WTC11 (cell line): ENCODE results near the gene SH3BP2. TPM values are rescaled to one million over a fixed set of nuclear protein-coding genes. Genes with fewer than 3 reads are reported as not detected.
A peak's percentile ranks its signal among the peaks of the same experiment; 100 is the strongest.

Experiments used
- ATAC-seq: fragments of 200-7000 bp; cut with Tn5 transposase; 2 replicates; pipeline ENCODE4 v1.10.0; 2021; ENCODE audit warnings: mild to moderate bottlenecking, moderate library complexity
- CTCF ChIA-PET: fragments of 300-600 bp; sonication (Branson Sonifier 250); formaldehyde crosslinking; loops from one replicate; lab custom pipeline; 2021; ENCODE audit warnings: antibody characterized with exemption; lab: Charles Lee
- POLR2A ChIA-PET: fragments of 350-600 bp; sonication (Branson Sonifier 250); formaldehyde crosslinking; loops from one replicate; lab custom pipeline; 2021; ENCODE audit warnings: antibody characterized with exemption; lab: Charles Lee
- DNase-seq: peaks from one replicate; pipeline ENCODE4 v3.0.0; 2021; ENCODE audit warnings: low spot score
- H3K27ac Mint-ChIP-seq: 2 replicates; pipeline ENCODE4 v1.8.0; 2021; ENCODE audit warnings: mixed read lengths
- H3K27me3 Mint-ChIP-seq: 2 replicates; pipeline ENCODE4 v1.8.0; 2021; ENCODE audit warnings: low read depth, mild to moderate bottlenecking, moderate library complexity, mixed read lengths
- H3K36me3 Mint-ChIP-seq: 2 replicates; pipeline ENCODE4 v1.8.0; 2021; ENCODE audit warnings: mixed read lengths
- H3K4me1 Mint-ChIP-seq: 2 replicates; pipeline ENCODE4 v1.8.0; 2022; ENCODE audit warnings: mixed read lengths
- H3K4me3 Mint-ChIP-seq: 2 replicates; pipeline ENCODE4 v1.8.0; 2021; ENCODE audit warnings: mild to moderate bottlenecking, moderate library complexity, mixed read lengths
- H3K9me3 Mint-ChIP-seq: 2 replicates; pipeline ENCODE4 v1.8.0; 2021; ENCODE audit warnings: mixed read lengths
- AFF4 ChIP-seq: sonication (generic); formaldehyde crosslinking; IDR thresholded peaks from 2 replicates; pipeline ENCODE4 v1.8.1; 2023; ENCODE audit warnings: mild to moderate bottlenecking, missing genetic modification reagents, borderline replicate concordance
- AR ChIP-seq: fragments of 250-450 bp; sonication (Bioruptor Pico); IDR thresholded peaks from 2 replicates; pipeline ENCODE4 v1.9.0; 2021; ENCODE audit warnings: mild to moderate bottlenecking
- CDX4 ChIP-seq: fragments of 250-450 bp; sonication (Bioruptor Pico); IDR thresholded peaks from 2 replicates; pipeline ENCODE4 v1.9.0; 2021; ENCODE audit warnings: moderate library complexity, mild to moderate bottlenecking, inconsistent platforms, borderline replicate concordance
- CREB1 ChIP-seq: sonication (generic); formaldehyde crosslinking; IDR thresholded peaks from 2 replicates; pipeline ENCODE4 v1.8.0; 2023; ENCODE audit warnings: mild to moderate bottlenecking, missing genetic modification reagents
- ETV6 ChIP-seq: sonication (generic); formaldehyde crosslinking; IDR thresholded peaks from 2 replicates; pipeline ENCODE4 v1.8.1; 2022; ENCODE audit warnings: mild to moderate bottlenecking, missing genetic modification reagents
- FOXK1 ChIP-seq: sonication (generic); formaldehyde crosslinking; IDR thresholded peaks from 2 replicates; pipeline ENCODE4 v1.8.0; 2022; ENCODE audit warnings: mild to moderate bottlenecking, moderate library complexity, missing genetic modification reagents
- HMGA2 ChIP-seq: fragments of 250-450 bp; sonication (Bioruptor Pico); IDR thresholded peaks from 2 replicates; pipeline ENCODE4 v1.4.0; 2021; ENCODE audit warnings: mild to moderate bottlenecking, moderate library complexity
- IRF2 ChIP-seq: sonication (generic); formaldehyde crosslinking; IDR thresholded peaks from 2 replicates; pipeline ENCODE4 v1.8.0; 2022; ENCODE audit warnings: low read depth, missing genetic modification reagents, borderline replicate concordance
- JUN ChIP-seq: sonication (generic); formaldehyde crosslinking; IDR thresholded peaks from 2 replicates; pipeline ENCODE4 v1.8.0; 2023; ENCODE audit warnings: mild to moderate bottlenecking, missing genetic modification reagents
- NFYB ChIP-seq: sonication (generic); formaldehyde crosslinking; conservative IDR thresholded peaks from 2 replicates; pipeline ENCODE4 v1.8.0; 2022; ENCODE audit warnings: low read depth, missing genetic modification reagents
- TCF7 ChIP-seq: sonication (generic); formaldehyde crosslinking; IDR thresholded peaks from 2 replicates; pipeline ENCODE4 v1.8.0; 2022; ENCODE audit warnings: mild to moderate bottlenecking, low read depth, missing genetic modification reagents, moderate library complexity
- TP53 ChIP-seq: sonication (generic); formaldehyde crosslinking; IDR thresholded peaks from 2 replicates; pipeline ENCODE4 v1.8.1; 2023; ENCODE audit warnings: mild to moderate bottlenecking, missing genetic modification reagents
- ZMAT4 ChIP-seq: fragments of 250-450 bp; sonication (Bioruptor Pico); IDR thresholded peaks from 2 replicates; pipeline ENCODE4 v1.9.0; 2021; ENCODE audit warnings: mild to moderate bottlenecking
- ZNF121 ChIP-seq: sonication (generic); formaldehyde crosslinking; IDR thresholded peaks from 2 replicates; pipeline ENCODE4 v1.8.0; 2023; ENCODE audit warnings: missing genetic modification reagents
- ZNF232 ChIP-seq: sonication (generic); formaldehyde crosslinking; IDR thresholded peaks from 2 replicates; pipeline ENCODE4 v1.8.0; 2022; ENCODE audit warnings: mild to moderate bottlenecking, missing genetic modification reagents
- ZNF263 ChIP-seq: sonication (generic); formaldehyde crosslinking; IDR thresholded peaks from 2 replicates; pipeline ENCODE4 v1.8.1; 2022; ENCODE audit warnings: low read depth, mild to moderate bottlenecking, moderate library complexity, missing genetic modification reagents
- ZNF425 ChIP-seq: fragments of 250-450 bp; sonication (Bioruptor Pico); conservative IDR thresholded peaks from 2 replicates; pipeline ENCODE4 v1.9.0; 2021; ENCODE audit warnings: mild to moderate bottlenecking
- ZNF512 ChIP-seq: sonication (generic); formaldehyde crosslinking; IDR thresholded peaks from 2 replicates; pipeline ENCODE4 v1.8.1; 2022; ENCODE audit warnings: missing genetic modification reagents, borderline replicate concordance
- ZNF532 ChIP-seq: fragments of 250-450 bp; sonication (Bioruptor Pico); IDR thresholded peaks from 2 replicates; pipeline ENCODE4 v1.9.0; 2021; ENCODE audit warnings: mild to moderate bottlenecking, borderline replicate concordance
- total RNA-seq: library from RNA; stranded (reverse); gene quantifications from 3 replicates; pipeline ENCODE4 v1.2.3, GENCODE V29; 2021

The SH3BP2 gene
- total RNA-seq, 1 experiment from 2014 or later, result 49.1 TPM

GRCh38 chr4:2790583-2791517 lies 2.0 kb upstream of the SH3BP2 start:
- Mint-ChIP-seq H3K9me3 (no peaks in the 10 kb centered on the region), H3K4me1 (peaks cover 18% of the 10 kb centered on the region), H3K27ac (no peak overlapping the region), H3K36me3 (no peaks in the 10 kb centered on the region), H3K27me3 (peaks cover 21% of the 10 kb centered on the region), H3K4me3 (no peak overlapping the region)
- peak; percentile 13 for DNase-seq
- CTCF ChIA-PET, result no interaction called here
- ATAC-seq, result no peak
- POLR2A ChIA-PET, result interaction anchor here (1.3 kb wide), 1 partner anchor 34 kb away, joined by 3 read pairs; no protein-coding TSS in a partner anchor
- TF ChIP-seq ZNF512 (CRISPR knock-in tag) (no peak), ZNF425 (no peak), CDX4 (CRISPR knock-in tag) (no peak), FOXK1 (no peak), NFYB (CRISPR knock-in tag) (no peak), AR (CRISPR knock-in tag) (no peak), JUN (CRISPR knock-in tag) (no peak), ZNF232 (no peak), TP53 (no peak), HMGA2 (CRISPR knock-in tag) (no peak), ETV6 (CRISPR knock-in tag) (no peak), IRF2 (CRISPR knock-in tag) (no peak), TCF7 (CRISPR knock-in tag) (no peak), CREB1 (CRISPR knock-in tag) (no peak), ZNF121 (CRISPR knock-in tag) (no peak), ZMAT4 (CRISPR knock-in tag) (no peak), ZNF532 (no peak), AFF4 (CRISPR knock-in tag) (no peak), ZNF263 (CRISPR knock-in tag) (no peak)
